Left lobe of liver (tissue), 2 donors: Measurements from ENCODE around the gene WBP1. TPM values are rescaled to one million over a fixed set of nuclear protein-coding genes. Genes with fewer than 3 reads are reported as not detected.

ENCODE experiments used
- ATAC-seq: fragments of 200-7000 bp; cut with Tn5 transposase; one replicate; pipeline ENCODE4 v1.9.1; 2020; ENCODE audit warnings: mild to moderate bottlenecking, moderate library complexity
- DNase-seq: peaks from one replicate; pipeline ENCODE4 v3.0.0-alpha.2; 2020; ENCODE audit warnings: low spot score
- total RNA-seq: library from RNA; stranded (reverse); gene quantifications from one replicate; pipeline ENCODE4 v1.2.1, GENCODE V29; 2021
- donor health status: DM: no; HTN: no; CAD: no; lungs with moderate emphysema.
- donor health status: DM: no; HTN: yes; CAD: no.

WBP1 gene
- total RNA-seq, 1 donor from 2014 or later: 38.8 TPM

DNA sequence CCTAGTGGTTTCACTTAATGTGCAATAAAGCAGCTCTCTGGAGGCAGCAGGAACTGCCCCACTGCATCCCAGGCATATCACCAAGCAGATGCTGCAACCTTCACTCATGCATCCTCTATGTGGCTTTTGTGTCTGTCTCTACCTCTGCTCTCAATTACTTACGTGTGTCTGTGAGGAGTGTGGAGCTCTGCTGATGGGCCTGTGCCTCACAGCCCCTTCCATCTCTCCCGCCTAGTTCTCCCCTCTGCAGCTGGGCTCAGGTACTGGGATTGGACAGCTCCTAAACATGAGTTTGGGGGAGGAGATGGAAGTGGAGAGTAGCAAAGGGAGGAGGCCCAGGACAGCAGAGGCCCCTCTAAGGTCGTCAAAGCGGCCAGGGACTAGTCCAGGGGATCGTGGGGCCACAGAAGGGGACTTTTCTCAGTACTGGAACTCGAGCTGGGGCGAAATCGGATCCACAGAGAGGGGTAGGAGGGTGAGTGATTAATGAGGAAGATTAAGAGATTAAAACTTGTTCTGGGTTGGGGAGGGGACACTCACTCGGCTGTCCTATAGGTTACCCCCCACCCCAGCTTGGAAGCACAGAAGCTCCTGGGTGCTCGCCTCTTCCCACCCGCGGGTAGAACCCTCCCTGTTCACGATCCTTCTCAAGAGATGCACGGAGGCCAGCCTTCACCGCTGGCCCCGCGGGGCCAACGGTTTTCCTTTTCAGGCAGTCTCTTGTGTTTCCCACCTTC lies 43.3 kb downstream of the WBP1 start:
- DNase-seq (no peak), ATAC-seq (no peak)

DNA sequence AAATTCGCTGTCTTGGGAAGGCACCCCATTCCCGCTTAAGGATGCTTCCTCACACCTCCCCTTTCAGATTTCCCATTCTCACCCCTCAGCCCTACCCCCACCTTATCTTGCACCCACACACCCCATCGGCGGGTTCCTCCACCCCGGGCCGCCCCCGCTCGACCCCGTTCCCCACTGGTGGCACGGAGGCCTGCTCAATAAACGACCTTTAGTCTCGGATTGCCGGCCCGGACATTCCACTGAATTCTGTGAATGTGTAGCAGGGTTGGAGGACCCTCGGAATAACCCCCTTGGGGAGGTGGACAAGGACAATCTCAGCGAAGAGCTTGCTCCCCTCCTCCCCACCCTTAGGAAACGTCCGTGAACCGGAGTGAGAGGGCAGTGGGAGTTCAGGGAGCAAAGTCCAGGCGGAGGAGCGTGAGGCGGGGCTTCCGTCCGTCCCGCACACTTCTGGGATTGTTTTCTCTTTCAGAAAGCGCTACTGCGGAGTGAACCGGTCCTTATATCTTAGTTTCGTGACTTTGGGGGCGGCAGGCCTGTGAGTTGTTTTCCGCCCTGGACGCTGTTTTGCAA lies 44.0 kb downstream of the WBP1 start:
- peak; percentile 88 for DNase-seq
- peak; percentile 57 for ATAC-seq

GRCh38 chr2:74502720-74503505 lies 44.7 kb downstream of the WBP1 start:
- peak; percentile 73 for DNase-seq
- peak; percentile 40 for ATAC-seq

GRCh38 chr2:74503506-74504475 lies 45.6 kb downstream of the WBP1 start:
- no peak for ATAC-seq
- DNase-seq: no peak

DNA sequence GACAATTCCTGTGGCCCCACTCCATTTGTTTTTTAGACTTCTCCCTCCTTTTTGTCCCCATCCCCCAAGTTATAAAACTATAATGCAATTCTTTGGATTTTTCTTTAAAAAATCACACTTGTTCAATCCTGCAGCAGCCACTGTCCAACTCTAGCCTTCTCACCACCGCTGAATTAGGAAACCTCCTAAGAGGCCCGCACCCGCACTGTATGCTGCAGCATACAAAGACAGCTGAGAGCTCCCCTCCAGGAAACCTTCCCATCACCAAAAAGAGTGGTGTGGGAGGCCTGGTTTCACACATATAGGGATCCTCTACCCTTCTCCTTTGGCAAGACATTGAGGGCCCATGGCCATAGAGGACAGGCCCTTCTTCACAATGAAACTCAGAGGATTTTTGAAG lies 46.4 kb downstream of the WBP1 start:
- ATAC-seq: no peak
- DNase-seq: no peak

- no peak for ATAC-seq
- no peak for DNase-seq
Observed at GRCh38 chr2:74505448-74506246, 47.4 kb downstream of the WBP1 start.

- peak; percentile 99 for DNase-seq
- peak; percentile 83 for ATAC-seq
Observed at GRCh38 chr2:74507145-74507925, 49.1 kb downstream of the WBP1 start, which contains the start of gene PCGF1. PCGF1 (minus strand) TSS chr2:74507695; CDS start chr2:74507668, 27 bp downstream.

- DNase-seq (no peak), ATAC-seq (peak; percentile 19)
Observed at GRCh38 chr2:74507926-74508520, 49.8 kb downstream of the WBP1 start.

DNA sequence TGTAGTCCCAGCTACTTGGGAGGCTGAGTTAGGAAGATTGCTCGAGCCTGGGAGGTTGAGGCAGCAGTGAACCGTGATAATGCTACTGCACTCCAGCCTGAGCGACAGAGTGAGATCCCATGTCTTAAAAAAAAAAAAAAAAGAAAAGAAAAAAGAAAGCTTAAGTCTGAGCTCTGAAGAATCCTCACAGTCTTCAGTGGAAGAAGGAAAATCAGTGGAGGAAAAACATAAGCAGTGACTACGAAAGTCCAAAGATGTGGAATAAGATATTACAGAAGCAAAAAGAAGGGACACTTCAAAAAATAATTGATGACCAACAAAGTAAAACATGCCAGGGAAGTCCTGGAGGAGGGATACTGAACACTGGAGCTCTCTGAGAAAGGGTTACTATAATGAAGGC lies 52.0 kb downstream of the WBP1 start:
- no peak for ATAC-seq

More for the DNA sequence above, 52.0 kb downstream of the WBP1 start:
- no peak for DNase-seq

Other genes with a start within 250 kb of the WBP1 start
- gene SLC4A5, start 115.0 kb upstream of the WBP1 start, total RNA-seq: 1.2 TPM
- 41.3 TPM for gene DCTN1, start 78.1 kb upstream of the WBP1 start, total RNA-seq
- gene C2orf81, start 36.8 kb upstream of the WBP1 start, total RNA-seq: 0.38 TPM
- gene WDR54, start 36.7 kb upstream of the WBP1 start, total RNA-seq: 1.5 TPM
- gene RTKN, start 16.5 kb upstream of the WBP1 start, total RNA-seq: 114 TPM
- 16.5 TPM for gene INO80B, start 3.4 kb upstream of the WBP1 start, total RNA-seq
- gene MOGS, start 6.9 kb downstream of the WBP1 start, total RNA-seq: 53.3 TPM
- gene MRPL53, start 14.2 kb downstream of the WBP1 start, total RNA-seq: 48.9 TPM
- gene CCDC142, start 24.6 kb downstream of the WBP1 start, total RNA-seq: 14.0 TPM
- 39.8 TPM for gene TTC31, start 24.6 kb downstream of the WBP1 start, total RNA-seq
- 7.7 TPM for gene LBX2, start 41.2 kb downstream of the WBP1 start, total RNA-seq
- 10.4 TPM for gene PCGF1, start 49.3 kb downstream of the WBP1 start, total RNA-seq
- 0.08 TPM for gene TLX2, start 56.0 kb downstream of the WBP1 start, total RNA-seq
- gene DQX1, start 67.8 kb downstream of the WBP1 start, total RNA-seq: 0.23 TPM
- 74.1 TPM for gene AUP1, start 71.3 kb downstream of the WBP1 start, total RNA-seq
- 11.7 TPM for gene HTRA2, start 71.5 kb downstream of the WBP1 start, total RNA-seq
- 0.86 TPM for gene LOXL3, start 95.5 kb downstream of the WBP1 start, total RNA-seq
- 2.8 TPM for gene DOK1, start 96.3 kb downstream of the WBP1 start, total RNA-seq
- gene M1AP, start 189.9 kb downstream of the WBP1 start, total RNA-seq: not detected
- 2.6 TPM for gene SEMA4F, start 195.8 kb downstream of the WBP1 start, total RNA-seq